ENCODE data around the gene GATAD2B.

GATAD2B gene

DNA sequence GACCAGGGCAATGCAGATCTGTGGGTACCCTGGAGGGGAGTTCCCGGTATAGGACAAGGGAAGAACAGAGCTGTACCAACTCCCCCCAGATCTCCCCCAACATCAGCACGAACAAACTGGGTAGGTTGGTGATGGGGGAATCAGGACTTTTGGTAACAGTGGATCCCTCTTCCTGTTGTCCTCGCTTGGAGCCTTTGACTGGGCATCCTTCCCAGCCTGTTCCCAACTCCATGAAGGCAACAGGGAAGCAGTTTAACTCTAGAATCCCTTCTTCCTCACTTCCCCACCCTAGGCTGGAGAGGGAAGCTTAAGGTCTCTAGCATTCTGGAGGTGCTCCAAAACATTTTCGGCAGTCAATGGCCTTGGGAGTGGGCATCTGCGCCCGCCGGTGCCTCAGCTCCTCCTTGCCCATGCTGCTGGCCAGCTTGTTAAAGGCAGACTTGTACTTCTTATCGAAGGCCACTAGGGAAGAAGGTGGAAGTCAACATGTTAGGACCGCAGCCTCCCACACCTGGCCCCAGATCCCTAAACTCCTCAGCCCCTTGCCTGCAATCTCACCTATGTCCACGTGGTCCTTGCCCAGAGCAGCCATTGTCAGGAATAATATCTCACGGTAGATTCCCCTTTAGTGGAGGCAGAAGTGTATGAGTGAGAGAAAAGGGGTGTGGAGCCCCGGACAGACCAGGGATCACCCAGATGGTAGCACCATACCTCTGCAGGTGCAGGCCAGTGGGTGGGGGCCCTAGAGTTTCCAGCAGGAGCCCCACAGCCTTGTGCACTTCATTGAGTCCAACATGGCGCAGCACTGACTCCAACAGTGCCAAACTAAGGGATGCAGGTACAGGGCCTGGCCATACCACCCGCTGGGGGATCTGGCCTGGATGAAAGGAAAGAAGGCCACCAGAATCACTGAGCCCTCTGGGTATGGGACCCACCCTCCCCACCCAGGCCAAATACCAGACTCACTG, 7.5 kb upstream of the GATAD2B start:
- no peak overlapping the region for H3K23ac ChIP-seq (ENCODE audit: low read length)
- WGBS (ENCODE audit: extremely low coverage, insufficient coverage, insufficient read length), result no CpG with 5 or more reads among the region's 14 CpGs
- no peak overlapping the region for H4K91ac ChIP-seq (ENCODE audit: low read depth, low read length)
- no peak overlapping the region for H3K27ac ChIP-seq (ENCODE audit: low read depth, low read length)
- H3K9ac ChIP-seq (ENCODE audit: low read length), result no peak overlapping the region
- no peaks in the 10 kb centered on the region for H3K79me2 ChIP-seq (ENCODE audit: control insufficient read depth, insufficient read depth, low read length, poor library complexity)
- no peak overlapping the region for H4K8ac ChIP-seq (ENCODE audit: low read depth, low read length)
- H3K36me3 ChIP-seq (ENCODE audit: control insufficient read depth in 1 of 2, insufficient read depth in 2 of 2, low read length in 2 of 2), result peaks cover 40 to 44% of the 10 kb centered on the region in 2 experiments
- H3K4me1 ChIP-seq (ENCODE audit: control insufficient read depth in 1 of 2, insufficient read depth in 2 of 2, low read length in 2 of 2), result no peaks in the 10 kb centered on the region
- no peak overlapping the region for H4K12ac ChIP-seq (ENCODE audit: low read depth, low read length)
- H3K14ac ChIP-seq (ENCODE audit: low read length), result no peak overlapping the region
- no peaks in the 10 kb centered on the region for H3K27me3 ChIP-seq (ENCODE audit: insufficient read depth, low read length)
- H3K9me3 ChIP-seq (ENCODE audit: insufficient read depth, low read depth, low read length), result no peaks in the 10 kb centered on the region
- no peak overlapping the region for H3K4ac ChIP-seq (ENCODE audit: low read depth, low read length)
- H2BK12ac ChIP-seq (ENCODE audit: low read length), result no peak overlapping the region
- DNase-seq, result no peak
- H2AFZ ChIP-seq (ENCODE audit: insufficient read depth, low read length, poor library complexity), result no peak overlapping the region
- no peak overlapping the region for H3K18ac ChIP-seq (ENCODE audit: low read length)
- H3K79me1 ChIP-seq (ENCODE audit: low read length), result no peaks in the 10 kb centered on the region
- no peak overlapping the region for H2AK5ac ChIP-seq (ENCODE audit: low read length)
- no peak overlapping the region for H2BK120ac ChIP-seq (ENCODE audit: insufficient read depth, low read length, poor library complexity)
- H3K4me2 ChIP-seq (ENCODE audit: low read length), result no peak overlapping the region
- no peak overlapping the region for H2BK5ac ChIP-seq (ENCODE audit: low read depth, low read length, poor library complexity)
- H3K4me3 ChIP-seq (ENCODE audit: low read depth, low read length), result no peak overlapping the region

DNA sequence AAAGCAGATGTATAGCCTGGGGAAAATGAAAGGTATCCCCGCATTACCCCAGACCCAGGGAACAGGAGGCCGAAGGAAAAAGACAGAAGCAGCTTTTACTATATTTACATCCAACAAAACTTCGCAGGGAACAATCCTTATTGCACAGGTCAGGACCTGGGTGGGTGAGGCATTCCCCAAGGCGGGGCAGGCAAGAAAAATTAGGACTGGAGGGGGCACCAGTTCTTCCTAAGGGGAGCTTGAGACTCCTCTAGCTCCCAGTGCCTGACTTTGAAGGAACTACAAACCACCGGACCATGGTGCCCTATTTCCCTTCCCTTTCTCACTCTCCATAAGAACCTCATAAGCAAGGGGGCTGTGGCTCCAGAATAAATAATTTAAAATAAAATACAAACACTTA, 6.7 kb upstream of the GATAD2B start:
- DNase-seq, result no peak
- Histone ChIP-seq H3K27me3 (ENCODE audit: insufficient read depth, low read length) (no peaks in the 10 kb centered on the region), H4K12ac (ENCODE audit: low read depth, low read length) (no peak overlapping the region), H3K4me3 (ENCODE audit: low read depth, low read length) (no peak overlapping the region), H3K4me1 (ENCODE audit: control insufficient read depth in 1 of 2, insufficient read depth in 2 of 2, low read length in 2 of 2) (no peaks in the 10 kb centered on the region), H4K91ac (ENCODE audit: low read depth, low read length) (no peak overlapping the region), H3K9ac (ENCODE audit: low read length) (no peak overlapping the region), H3K4ac (ENCODE audit: low read depth, low read length) (no peak overlapping the region), H2BK12ac (ENCODE audit: low read length) (no peak overlapping the region), H3K23ac (ENCODE audit: low read length) (no peak overlapping the region), H3K4me2 (ENCODE audit: low read length) (no peak overlapping the region), H3K79me1 (ENCODE audit: low read length) (no peaks in the 10 kb centered on the region), H4K8ac (ENCODE audit: low read depth, low read length) (no peak overlapping the region), H2AFZ (ENCODE audit: insufficient read depth, low read length, poor library complexity) (no peak overlapping the region), H3K79me2 (ENCODE audit: control insufficient read depth, insufficient read depth, low read length, poor library complexity) (no peaks in the 10 kb centered on the region), H3K14ac (ENCODE audit: low read length) (no peak overlapping the region), H2BK5ac (ENCODE audit: low read depth, low read length, poor library complexity) (no peak overlapping the region), H3K18ac (ENCODE audit: low read length) (no peak overlapping the region), H3K36me3 (ENCODE audit: control insufficient read depth in 1 of 2, insufficient read depth in 2 of 2, low read length in 2 of 2) (peaks cover 34 to 38% of the 10 kb centered on the region in 2 experiments), H3K9me3 (ENCODE audit: insufficient read depth, low read depth, low read length) (no peaks in the 10 kb centered on the region), H2BK120ac (ENCODE audit: insufficient read depth, low read length, poor library complexity) (no peak overlapping the region), H3K27ac (ENCODE audit: low read depth, low read length) (no peak overlapping the region), H2AK5ac (ENCODE audit: low read length) (no peak overlapping the region)
- WGBS (ENCODE audit: extremely low coverage, insufficient coverage, insufficient read length), result no CpG with 5 or more reads among the region's 5 CpGs

DNA sequence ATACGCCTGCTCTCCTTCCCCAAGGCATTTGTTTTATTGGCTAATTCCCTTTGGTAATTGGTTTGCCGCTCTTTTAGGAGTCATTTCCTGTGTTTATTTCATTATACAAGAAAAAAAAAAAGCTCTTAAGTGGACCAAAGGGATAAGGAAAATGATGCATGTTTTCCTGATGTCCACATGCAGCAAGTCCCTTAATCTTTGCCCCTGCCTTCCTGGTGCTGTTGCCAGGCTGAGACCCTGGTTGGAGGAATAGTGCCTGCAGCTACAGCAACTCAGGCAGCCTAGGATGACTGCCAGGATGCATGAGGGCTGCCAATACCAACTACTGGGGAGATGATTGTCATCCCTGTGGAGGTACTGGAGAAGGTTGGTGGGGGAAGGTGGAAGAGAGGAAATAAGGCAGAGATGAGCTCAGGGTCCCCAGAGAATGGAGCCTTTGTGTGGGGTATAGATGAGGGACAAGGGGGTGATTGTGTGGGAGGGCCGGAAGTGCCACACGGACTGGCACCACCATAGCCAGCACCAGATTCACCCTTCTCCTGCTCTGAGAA, 6.1 kb upstream of the GATAD2B start:
- no peak for DNase-seq
- no peak overlapping the region for H2AFZ ChIP-seq (ENCODE audit: insufficient read depth, low read length, poor library complexity)
- no peaks in the 10 kb centered on the region for H3K27me3 ChIP-seq (ENCODE audit: insufficient read depth, low read length)
- WGBS (ENCODE audit: extremely low coverage, insufficient coverage, insufficient read length), result no CpG with 5 or more reads among the region's 4 CpGs
- H3K27ac ChIP-seq (ENCODE audit: low read depth, low read length), result no peak overlapping the region
- H3K4ac ChIP-seq (ENCODE audit: low read depth, low read length), result no peak overlapping the region
- H3K36me3 ChIP-seq (ENCODE audit: control insufficient read depth in 1 of 2, insufficient read depth in 2 of 2, low read length in 2 of 2), result peaks cover 31 to 34% of the 10 kb centered on the region in 2 experiments
- no peak overlapping the region for H2BK12ac ChIP-seq (ENCODE audit: low read length)
- no peak overlapping the region for H2AK5ac ChIP-seq (ENCODE audit: low read length)
- no peak overlapping the region for H3K4me2 ChIP-seq (ENCODE audit: low read length)
- H4K91ac ChIP-seq (ENCODE audit: low read depth, low read length), result no peak overlapping the region
- H3K23ac ChIP-seq (ENCODE audit: low read length), result no peak overlapping the region
- H3K79me1 ChIP-seq (ENCODE audit: low read length), result no peaks in the 10 kb centered on the region
- H3K18ac ChIP-seq (ENCODE audit: low read length), result no peak overlapping the region
- H3K4me1 ChIP-seq (ENCODE audit: control insufficient read depth in 1 of 2, insufficient read depth in 2 of 2, low read length in 2 of 2), result peaks cover 0 to 3% of the 10 kb centered on the region in 2 experiments
- H2BK5ac ChIP-seq (ENCODE audit: low read depth, low read length, poor library complexity), result no peak overlapping the region
- no peak overlapping the region for H3K14ac ChIP-seq (ENCODE audit: low read length)
- H4K8ac ChIP-seq (ENCODE audit: low read depth, low read length), result no peak overlapping the region
- H3K9me3 ChIP-seq (ENCODE audit: insufficient read depth, low read depth, low read length), result no peaks in the 10 kb centered on the region
- no peak overlapping the region for H3K9ac ChIP-seq (ENCODE audit: low read length)
- no peak overlapping the region for H4K12ac ChIP-seq (ENCODE audit: low read depth, low read length)
- no peak overlapping the region for H3K4me3 ChIP-seq (ENCODE audit: low read depth, low read length)
- no peaks in the 10 kb centered on the region for H3K79me2 ChIP-seq (ENCODE audit: control insufficient read depth, insufficient read depth, low read length, poor library complexity)
- H2BK120ac ChIP-seq (ENCODE audit: insufficient read depth, low read length, poor library complexity), result no peak overlapping the region

DNA sequence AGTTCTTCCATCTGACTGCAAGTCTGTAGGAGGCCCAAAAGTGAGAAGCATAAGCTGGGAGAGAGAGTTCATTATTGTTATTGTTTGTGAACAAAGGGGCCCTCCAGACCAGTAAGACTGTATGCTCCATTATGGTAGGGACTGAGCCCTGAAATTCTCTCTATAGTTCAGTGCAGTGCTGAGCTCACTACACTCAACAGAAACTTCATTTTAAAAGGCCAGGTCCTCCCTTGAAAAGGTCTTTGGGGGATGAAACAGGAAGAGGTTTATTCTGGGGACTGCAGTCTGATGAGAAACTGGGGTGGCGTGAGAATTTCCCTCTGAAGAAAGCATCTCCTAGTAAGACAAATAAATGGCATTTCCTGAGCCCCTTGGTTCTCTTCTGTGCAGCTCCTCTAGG, 5.5 kb upstream of the GATAD2B start:
- no peak overlapping the region for H3K9ac ChIP-seq (ENCODE audit: low read length)
- no peak overlapping the region for H3K4me2 ChIP-seq (ENCODE audit: low read length)
- no peaks in the 10 kb centered on the region for H3K27me3 ChIP-seq (ENCODE audit: insufficient read depth, low read length)
- H3K27ac ChIP-seq (ENCODE audit: low read depth, low read length), result no peak overlapping the region
- no peak overlapping the region for H2AK5ac ChIP-seq (ENCODE audit: low read length)
- no peaks in the 10 kb centered on the region for H3K9me3 ChIP-seq (ENCODE audit: insufficient read depth, low read depth, low read length)
- H3K18ac ChIP-seq (ENCODE audit: low read length), result no peak overlapping the region
- H4K12ac ChIP-seq (ENCODE audit: low read depth, low read length), result no peak overlapping the region
- DNase-seq, result no peak
- H3K14ac ChIP-seq (ENCODE audit: low read length), result no peak overlapping the region
- no peak overlapping the region for H2AFZ ChIP-seq (ENCODE audit: insufficient read depth, low read length, poor library complexity)
- no CpG with 5 or more reads among the region's 1 CpG for WGBS (ENCODE audit: extremely low coverage, insufficient coverage, insufficient read length)
- H2BK12ac ChIP-seq (ENCODE audit: low read length), result no peak overlapping the region
- peaks cover 2% of the 10 kb centered on the region for H3K79me2 ChIP-seq (ENCODE audit: control insufficient read depth, insufficient read depth, low read length, poor library complexity)
- H4K91ac ChIP-seq (ENCODE audit: low read depth, low read length), result no peak overlapping the region
- H3K23ac ChIP-seq (ENCODE audit: low read length), result no peak overlapping the region
- H2BK120ac ChIP-seq (ENCODE audit: insufficient read depth, low read length, poor library complexity), result no peak overlapping the region
- peaks cover 25 to 28% of the 10 kb centered on the region in 2 experiments for H3K36me3 ChIP-seq (ENCODE audit: control insufficient read depth in 1 of 2, insufficient read depth in 2 of 2, low read length in 2 of 2)
- H4K8ac ChIP-seq (ENCODE audit: low read depth, low read length), result no peak overlapping the region
- H2BK5ac ChIP-seq (ENCODE audit: low read depth, low read length, poor library complexity), result no peak overlapping the region
- H3K4me3 ChIP-seq (ENCODE audit: low read depth, low read length), result no peak overlapping the region
- peaks cover 4% of the 10 kb centered on the region for H3K79me1 ChIP-seq (ENCODE audit: low read length)
- peaks cover 0 to 3% of the 10 kb centered on the region in 2 experiments for H3K4me1 ChIP-seq (ENCODE audit: control insufficient read depth in 1 of 2, insufficient read depth in 2 of 2, low read length in 2 of 2)
- no peak overlapping the region for H3K4ac ChIP-seq (ENCODE audit: low read depth, low read length)

All from trophoblast cell (in vitro differentiated cells and primary cell).